Panc1 (cell line): Measurements from ENCODE around the gene RPS2. TPM values are rescaled to one million over a fixed set of nuclear protein-coding genes. Genes with fewer than 3 reads are reported as not detected.

ENCODE experiments used
- ATAC-seq: fragments of 200-7000 bp; cut with Tn5 transposase; 2 replicates; pipeline ENCODE4 v1.9.1; 2020; ENCODE audit warnings: mild to moderate bottlenecking, moderate library complexity
- BruUV-seq: library from RNA; stranded (reverse); fragments of 400-500 nt; replicated peaks from 2 replicates; lab custom pipeline; 2021; lab: Mats Ljungman, UMichigan
- CTCF ChIA-PET: fragments of 300-600 bp; sonication (Branson Sonifier 250); formaldehyde crosslinking; loops from one replicate; lab custom pipeline; 2022; ENCODE audit warnings: antibody characterized with exemption; lab: Charles Lee
- POLR2A ChIA-PET: fragments of 300-600 bp; sonication (Branson Sonifier 250); formaldehyde crosslinking; loops from one replicate; lab custom pipeline; 2022; ENCODE audit warnings: antibody characterized with exemption; lab: Charles Lee
- DNase-seq: peaks from one replicate; pipeline ENCODE4 v3.0.0-alpha.2; 2010; ENCODE audit warnings: low read depth, low spot score
- H3K27ac ChIP-seq: 2 replicates; pipeline ENCODE4 v1.5.1; 2011; ENCODE audit warnings: mild to moderate bottlenecking, low read length, inconsistent platforms
- H3K27me3 ChIP-seq: fragments of 200-500 bp; sonication (Bioruptor generic); 2 replicates; pipeline ENCODE4 v1.6.0; 2014; ENCODE audit warnings: low read length, inconsistent platforms; ENCODE audit not compliant: control insufficient read depth, insufficient read depth
- H3K36me3 ChIP-seq: fragments of 200-500 bp; sonication (Bioruptor generic); 2 replicates; pipeline ENCODE4 v1.5.1; 2014; ENCODE audit warnings: inconsistent platforms, mild to moderate bottlenecking, low read length, moderate library complexity; ENCODE audit not compliant: control insufficient read depth, insufficient read depth
- H3K4me1 ChIP-seq: 2 replicates; pipeline ENCODE4 v1.5.1; 2011; ENCODE audit warnings: inconsistent platforms, mild to moderate bottlenecking, low read length, moderate library complexity; ENCODE audit not compliant: control insufficient read depth, insufficient read depth
- H3K4me3 ChIP-seq, 2 experiments: 2 replicates each; pipeline ENCODE4 v1.5.1; 2011 to 2012; ENCODE audit warnings: low read depth in 2 of 2, low read length in 2 of 2, mild to moderate bottlenecking in 2 of 2, inconsistent platforms in 1 of 2, moderate library complexity in 1 of 2
- H3K9me3 ChIP-seq: fragments of 200-500 bp; sonication (Bioruptor generic); 2 replicates; pipeline ENCODE4 v1.5.1; 2014; ENCODE audit warnings: low read depth, mild to moderate bottlenecking, inconsistent platforms, low read length, moderate library complexity; ENCODE audit not compliant: control insufficient read depth, insufficient read depth
- CTCF ChIP-seq: fragments of 450-650 bp; IDR thresholded peaks from 2 replicates; pipeline ENCODE4 v1.5.1; 2017; ENCODE audit warnings: mild to moderate bottlenecking
- POLR2AphosphoS5 ChIP-seq: IDR thresholded peaks from 2 replicates; pipeline ENCODE4 v1.6.1; 2012; ENCODE audit warnings: mild to moderate bottlenecking, low read depth, low read length, moderate library complexity
- REST ChIP-seq, 2 experiments: IDR thresholded peaks; 2 replicates each; pipeline ENCODE4 v1.6.1; 2011 to 2012; ENCODE audit warnings: low read depth in 2 of 2, control low read depth in 1 of 2, low read length in 1 of 2, mild to moderate bottlenecking in 1 of 2, moderate library complexity in 1 of 2; ENCODE audit not compliant: insufficient read depth in 1 of 2
- SIN3A ChIP-seq: IDR thresholded peaks from 2 replicates; pipeline ENCODE4 v1.6.1; 2012; ENCODE audit warnings: low read depth, mild to moderate bottlenecking, low read length, moderate library complexity, borderline replicate concordance; ENCODE audit not compliant: insufficient read depth
- TCF7L2 ChIP-seq: IDR thresholded peaks from 2 replicates; pipeline ENCODE4 v1.6.1; 2011; ENCODE audit warnings: mild to moderate bottlenecking, low read depth, low read length, inconsistent platforms
- in situ Hi-C: cut with HindIII; loops from 2 replicates; pipeline ENCODE4 v1.10.0; 2016; ENCODE audit warnings: low sequenced_read_pairs, low pct_unique_long_range_greater_than_20kb
- intact Hi-C: fragments of 100-400 bp; cut with micrococcal nuclease; formaldehyde crosslinking; loops from one replicate; pipeline ENCODE4 v1.10.0; 2022; ENCODE audit not compliant: unreplicated experiment
- total RNA-seq: library from RNA; stranded (reverse); gene quantifications from one replicate; pipeline ENCODE4 v1.2.1, GENCODE V29; 2021; ENCODE audit not compliant: unreplicated experiment

Gene RPS2
- total RNA-seq, 1 experiment from 2014 or later: 2,794 TPM

GRCh38 chr16:1991948-1992703 is 27.5 kb upstream of the RPS2 start:
- Histone ChIP-seq H3K27ac (no peak overlapping the region), H3K27me3 (no peaks in the 10 kb centered on the region), H3K4me1 (peaks cover 15% of the 10 kb centered on the region; the same call in 1 of the 2 replicates), H3K4me3 (no peak overlapping the region), H3K36me3 (no peaks in the 10 kb centered on the region), H3K9me3 (no peaks in the 10 kb centered on the region)
- CTCF ChIA-PET: interaction anchor here (0.6 kb wide), 1 partner anchor 148 kb away, joined by 4 read pairs; no protein-coding TSS in a partner anchor
- in situ Hi-C loops: no loop called here
- ATAC-seq: no peak
- TF ChIP-seq POLR2AphosphoS5: no peak
- TF ChIP-seq SIN3A: no peak
- no peak for TF ChIP-seq TCF7L2
- no peak for TF ChIP-seq REST (IDR thresholded peaks at IDR 0.05; ENCODE audit: insufficient read depth in 1 of 2, low read depth in 2 of 2, low read length in 1 of 2)
- no peak for TF ChIP-seq CTCF
- POLR2A ChIA-PET: no interaction called here
- no TSS peak for BruUV-seq
- intact Hi-C loops: no loop called here
- no peak for DNase-seq

GRCh38 chr16:1991588-1991947 is 26.9 kb upstream of the RPS2 start:
- ChIA-PET CTCF (interaction anchor here (0.6 kb wide), 1 partner anchor 149 kb away, joined by 4 read pairs; no protein-coding TSS in a partner anchor), POLR2A (no interaction called here)
- H3K27me3 ChIP-seq: no peaks in the 10 kb centered on the region
- no peak overlapping the region for H3K4me3 ChIP-seq
- no peaks in the 10 kb centered on the region for H3K9me3 ChIP-seq
- H3K36me3 ChIP-seq: no peaks in the 10 kb centered on the region
- BruUV-seq: no TSS peak
- H3K27ac ChIP-seq: no peak overlapping the region
- H3K4me1 ChIP-seq: peaks cover 15% of the 10 kb centered on the region; the same call in 1 of the 2 replicates
- DNase-seq (no peak), ATAC-seq (no peak)
- TF ChIP-seq POLR2AphosphoS5 (no peak), SIN3A (no peak), CTCF (no peak), TCF7L2 (no peak), REST (IDR thresholded peaks at IDR 0.05; ENCODE audit: insufficient read depth in 1 of 2, low read depth in 2 of 2, low read length in 1 of 2) (no peak)
- in situ Hi-C loops: no loop called here
- intact Hi-C loops: no loop called here
